ELR (cell line): Measurements from ENCODE around the gene FBXO15.

ENCODE experiments used
- DNase-seq: peaks from one replicate; pipeline ENCODE4 v3.0.0-alpha.2; 2015; ENCODE audit warnings: low read depth

FBXO15 gene

DNA sequence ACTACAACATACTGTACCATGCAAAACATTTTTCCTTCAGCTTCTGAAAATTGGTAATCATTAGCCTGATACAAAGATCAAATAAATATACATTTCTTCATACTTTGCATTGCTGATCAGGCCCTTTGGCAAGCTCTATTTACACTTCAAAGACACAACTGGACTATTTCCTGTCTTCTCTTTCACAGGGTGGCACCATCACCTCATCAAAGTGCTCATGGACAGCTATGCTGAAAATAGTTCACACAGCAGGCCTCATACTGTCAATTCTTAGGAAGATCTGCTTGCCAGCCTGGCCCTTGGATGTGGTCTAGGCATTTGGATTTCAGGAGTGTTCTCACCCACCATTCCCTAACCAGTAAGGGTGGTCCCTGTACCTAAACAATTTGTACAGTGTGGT lies 33.9 kb downstream of the FBXO15 start:
- DNase-seq: no peak

DNA sequence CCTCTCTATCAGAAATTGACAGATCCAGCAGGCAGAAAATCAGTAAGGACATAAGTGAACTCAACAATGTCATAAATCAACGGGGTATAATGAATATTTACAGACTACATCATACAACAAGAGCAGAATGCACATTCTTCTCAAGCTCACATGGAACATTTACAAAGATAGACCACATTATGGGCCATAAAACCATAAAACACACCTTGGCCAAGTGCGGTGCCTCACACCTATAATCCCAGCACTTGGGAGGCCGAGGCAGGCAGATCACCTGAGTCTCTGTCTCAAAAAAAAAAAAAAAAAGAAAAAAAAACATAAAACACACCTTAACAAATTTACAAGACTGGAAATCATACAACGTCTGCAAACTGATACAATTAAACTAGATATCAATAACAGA lies 36.7 kb downstream of the FBXO15 start:
- no peak for DNase-seq

DNA sequence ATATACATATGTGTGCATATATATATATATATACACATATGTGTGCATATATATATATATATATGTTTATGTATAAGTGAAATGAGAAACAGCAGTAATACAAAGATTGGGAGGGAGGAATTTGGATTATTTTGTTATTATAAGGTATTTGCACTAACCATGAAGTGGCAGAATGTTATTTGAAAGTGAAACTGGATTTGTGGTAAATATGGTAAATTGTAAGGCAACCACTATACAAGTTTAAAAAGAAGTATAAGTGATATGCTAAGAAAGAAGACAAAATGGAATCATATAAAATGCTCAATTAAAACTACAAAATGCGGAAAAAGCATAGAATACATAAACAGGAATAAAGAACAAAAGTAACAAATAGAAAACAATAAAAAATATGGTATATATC lies 37.5 kb downstream of the FBXO15 start:
- no peak for DNase-seq

DNA sequence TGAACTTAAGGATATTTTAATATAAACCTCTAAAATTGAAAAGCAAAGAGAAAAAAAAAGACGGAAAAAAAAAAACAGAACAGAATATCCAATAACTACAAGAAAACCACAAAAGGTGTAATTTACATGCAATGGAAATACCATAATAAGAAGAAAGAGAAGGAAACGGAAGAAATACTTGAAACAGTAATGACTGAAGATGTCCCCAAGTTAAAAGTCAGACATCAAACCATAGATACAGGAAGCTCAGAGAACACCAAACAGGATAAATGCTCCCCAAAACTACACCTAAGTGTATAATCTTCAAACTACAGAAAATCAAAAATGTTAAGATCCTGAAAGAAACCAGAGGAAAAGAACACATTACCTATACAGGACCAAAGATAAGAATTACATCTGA lies 39.2 kb downstream of the FBXO15 start:
- no peak for DNase-seq

DNA sequence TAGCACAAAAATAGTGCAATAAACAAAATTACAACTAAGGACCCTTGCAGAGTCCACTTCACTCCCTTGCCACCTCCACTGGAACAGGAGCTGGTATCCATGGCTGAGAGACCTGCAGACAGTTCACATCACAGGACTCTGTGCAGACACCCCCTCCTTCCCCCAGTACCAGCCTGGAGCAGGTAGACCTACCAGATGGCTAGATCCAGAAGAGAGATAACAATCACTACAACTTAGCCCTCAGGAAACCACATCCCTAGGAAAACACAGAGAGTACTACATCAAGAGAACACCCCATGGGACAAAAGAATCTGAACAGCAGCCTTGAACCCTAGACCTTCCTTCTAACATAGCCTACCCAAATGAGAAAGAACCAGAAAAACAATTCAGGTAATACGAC lies 49.8 kb downstream of the FBXO15 start:
- no peak for DNase-seq

GRCh38 chr18:74092922-74093321 lies 54.7 kb downstream of the FBXO15 start:
- DNase-seq: no peak

GRCh38 chr18:74084184-74084855 lies 63.3 kb downstream of the FBXO15 start:
- no peak for DNase-seq

- DNase-seq: no peak
These were observed 64.1 kb downstream of the FBXO15 start for GRCh38 chr18:74083557-74083952.

- peak; percentile 4 for DNase-seq
These were observed 64.7 kb downstream of the FBXO15 start for GRCh38 chr18:74082742-74083556.

GRCh38 chr18:74081966-74082741 lies 65.5 kb downstream of the FBXO15 start:
- DNase-seq: peak; percentile 57

- no peak for DNase-seq
These were observed 69.4 kb downstream of the FBXO15 start for GRCh38 chr18:74078257-74078656.

GRCh38 chr18:74074668-74075564 lies 72.7 kb downstream of the FBXO15 start:
- no peak for DNase-seq

GRCh38 chr18:74073957-74074667 lies 73.5 kb downstream of the FBXO15 start:
- no peak for DNase-seq

GRCh38 chr18:74069178-74070050 lies 78.2 kb downstream of the FBXO15 start:
- DNase-seq: no peak

DNA sequence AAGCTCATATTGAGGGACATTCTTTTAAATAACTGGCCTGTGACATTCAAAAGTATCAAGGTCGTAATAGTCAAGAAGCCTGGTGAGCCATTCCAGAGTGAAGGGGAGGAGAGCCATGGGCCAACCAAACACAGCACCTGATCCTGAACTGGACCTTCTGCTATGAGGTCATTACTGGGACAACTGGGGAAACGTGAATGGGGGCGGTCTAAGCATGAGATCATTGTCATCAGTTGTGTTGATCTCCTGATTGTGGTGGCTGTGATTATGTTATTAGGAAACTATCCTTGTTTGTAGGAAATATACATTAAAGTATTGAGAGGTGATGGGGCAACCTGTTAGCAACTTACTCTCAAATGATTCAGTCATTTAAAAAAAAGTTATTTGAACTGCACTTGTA lies 79.3 kb downstream of the FBXO15 start:
- DNase-seq: no peak

DNA sequence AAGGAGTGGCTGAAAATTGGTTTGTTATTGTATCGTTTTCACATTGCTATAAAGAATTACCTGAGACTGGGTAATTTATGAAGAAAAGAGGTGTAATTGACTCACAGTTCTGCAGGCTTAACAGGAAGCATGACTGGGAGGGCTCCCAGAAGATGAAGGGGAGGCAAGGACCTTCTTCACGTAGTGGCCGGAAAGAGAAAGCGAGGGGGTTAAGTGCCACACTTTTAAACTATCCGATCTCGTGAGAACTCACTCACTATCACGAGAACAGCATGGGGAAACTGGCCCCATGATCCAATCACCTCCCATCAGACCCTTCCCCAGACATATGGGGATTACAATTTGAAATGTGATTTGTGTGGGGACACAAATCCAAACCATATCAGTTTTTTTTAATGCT lies 81.6 kb downstream of the FBXO15 start:
- DNase-seq: no peak

GRCh38 chr18:74065366-74065765 lies 82.3 kb downstream of the FBXO15 start:
- DNase-seq: no peak

DNA sequence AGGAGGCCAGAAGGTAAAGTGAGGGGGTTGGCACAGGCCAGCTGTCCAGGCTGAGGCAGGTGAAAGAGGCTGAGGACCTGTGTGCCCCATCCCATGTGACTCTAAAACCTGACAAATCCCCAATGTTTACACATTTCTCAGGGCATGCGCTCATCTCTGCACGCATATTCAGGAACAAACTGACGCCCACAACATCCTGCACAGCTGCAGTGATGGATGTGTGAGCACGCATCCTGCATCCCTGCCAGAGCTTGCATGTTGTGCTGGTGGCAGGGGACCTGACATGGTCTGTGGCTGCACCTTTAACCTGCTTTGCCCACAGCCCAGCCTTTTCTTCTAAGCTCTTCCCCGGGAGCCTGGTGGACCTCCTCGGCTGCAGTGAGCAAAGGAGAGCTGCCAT lies 83.1 kb downstream of the FBXO15 start:
- no peak for DNase-seq

DNA sequence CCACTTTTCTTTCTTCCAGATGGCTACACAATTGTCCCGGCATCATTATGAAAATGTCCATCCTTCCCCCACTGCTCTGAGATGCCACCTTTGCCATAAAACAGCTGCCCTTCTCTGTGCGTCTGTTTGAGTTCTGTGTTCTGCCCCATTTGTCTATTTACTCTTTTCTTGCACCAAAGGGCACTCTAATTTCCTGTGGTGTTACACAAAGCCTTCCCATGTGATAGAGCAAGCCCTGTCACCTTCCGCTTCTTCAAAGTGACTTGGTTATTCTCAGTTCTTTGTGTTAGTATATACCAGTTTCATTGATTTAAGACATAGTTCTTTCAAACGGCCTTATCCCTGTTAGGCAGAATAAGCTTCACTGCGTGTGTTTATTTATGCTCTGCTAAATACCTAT lies 84.1 kb downstream of the FBXO15 start:
- DNase-seq: no peak

DNA sequence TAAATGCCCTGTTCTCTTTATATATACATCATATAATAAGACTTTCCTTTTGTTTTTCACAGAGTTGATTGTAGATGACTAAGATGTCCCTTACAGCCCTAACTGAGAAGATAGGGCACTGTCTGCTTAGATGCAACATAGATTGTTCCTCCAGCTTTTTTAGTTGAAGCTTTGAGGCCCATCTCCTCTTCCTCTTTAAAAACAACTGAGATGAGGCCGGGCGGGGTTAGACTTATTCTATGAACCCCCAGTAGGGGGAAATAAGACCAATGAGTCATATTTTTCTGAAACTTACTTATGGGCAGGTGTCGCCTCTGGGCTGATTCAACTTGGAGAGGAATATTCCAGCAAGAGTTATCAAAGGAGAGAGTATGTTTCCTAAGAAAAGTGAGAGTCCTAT lies 84.6 kb downstream of the FBXO15 start:
- DNase-seq: no peak
